OCI-LY1 (cell line): ENCODE data around the gene TSEN2.

Source experiments
- H2AFZ ChIP-seq: fragments of 200-600 bp; sonication (generic), shearing (Covaris generic); 2 replicates; pipeline ENCODE4 v1.6.0; 2014; ENCODE audit warnings: antibody characterized with exemption, mild to moderate bottlenecking, low read length
- H3F3A ChIP-seq: fragments of 200-600 bp; sonication (generic), shearing (Covaris generic); 2 replicates; pipeline ENCODE4 v1.6.0; 2014; ENCODE audit warnings: mild to moderate bottlenecking, antibody characterized with exemption, low read length, moderate library complexity; ENCODE audit not compliant: insufficient read depth
- H3K27ac ChIP-seq: fragments of 200-600 bp; sonication (generic); 2 replicates; pipeline ENCODE4 v1.5.1; 2014; ENCODE audit warnings: low read length, mixed run types, mild to moderate bottlenecking, low read depth; ENCODE audit not compliant: poor library complexity, severe bottlenecking
- H3K27me3 ChIP-seq: fragments of 200-600 bp; sonication (generic); 2 replicates; pipeline ENCODE4 v1.6.0; 2014; ENCODE audit warnings: antibody characterized with exemption, mild to moderate bottlenecking, low read length, moderate library complexity; ENCODE audit not compliant: insufficient read depth
- H3K36me3 ChIP-seq: fragments of 200-600 bp; sonication (generic); 2 replicates; pipeline ENCODE4 v1.6.1; 2014; ENCODE audit warnings: mild to moderate bottlenecking, antibody characterized with exemption, low read length, moderate library complexity, mixed read lengths; ENCODE audit not compliant: insufficient read depth
- H3K4me1 ChIP-seq: fragments of 200-600 bp; sonication (generic); 2 replicates; pipeline ENCODE4 v1.5.1; 2014; ENCODE audit warnings: mild to moderate bottlenecking, low read length, moderate library complexity; ENCODE audit not compliant: insufficient read depth, severe bottlenecking
- H3K4me2 ChIP-seq: fragments of 200-600 bp; sonication (generic), shearing (Covaris generic); 2 replicates; pipeline ENCODE4 v1.6.1; 2014; ENCODE audit warnings: low read length
- H3K4me3 ChIP-seq: fragments of 200-600 bp; sonication (generic); 2 replicates; pipeline ENCODE4 v1.5.1; 2014; ENCODE audit warnings: low read length, low read depth, mild to moderate bottlenecking, mixed read lengths; ENCODE audit not compliant: poor library complexity, severe bottlenecking
- H3K79me2 ChIP-seq: fragments of 200-600 bp; shearing (Covaris generic); 2 replicates; pipeline ENCODE4 v1.6.1; 2016; ENCODE audit warnings: mixed run types, low read length, mixed read lengths; ENCODE audit not compliant: insufficient read depth
- H3K9ac ChIP-seq: fragments of 200-600 bp; sonication (generic), shearing (Covaris generic); 2 replicates; pipeline ENCODE4 v1.6.1; 2014; ENCODE audit warnings: mild to moderate bottlenecking, low read length, mixed read lengths
- H3K9me2 ChIP-seq: fragments of 200-600 bp; sonication (generic), shearing (Covaris generic); 2 replicates; pipeline ENCODE4 v1.6.1; 2014; ENCODE audit warnings: low read depth, mild to moderate bottlenecking, low read length, mixed read lengths
- H3K9me3 ChIP-seq: fragments of 200-600 bp; shearing (Covaris generic); 2 replicates; pipeline ENCODE4 v1.6.1; 2014; ENCODE audit warnings: low read length, mixed read lengths
- H4K20me1 ChIP-seq: fragments of 200-600 bp; sonication (generic), shearing (Covaris generic); 2 replicates; pipeline ENCODE4 v1.6.0; 2016; ENCODE audit warnings: mild to moderate bottlenecking, low read length; ENCODE audit not compliant: insufficient read depth
- CTCF ChIP-seq: fragments of 200-600 bp; sonication (generic), shearing (Covaris generic); IDR thresholded peaks from 2 replicates; pipeline ENCODE4 v1.5.1; 2017; ENCODE audit warnings: mild to moderate bottlenecking, antibody characterized with exemption, low read length, moderate library complexity, mixed read lengths
- EZH2 ChIP-seq: fragments of 200-600 bp; sonication (generic), shearing (Covaris generic); IDR thresholded peaks from 2 replicates; pipeline ENCODE4 v1.8.0; 2017; ENCODE audit warnings: borderline replicate concordance, mixed run types, mild to moderate bottlenecking, antibody characterized with exemption, low read length, moderate library complexity, mixed read lengths

The TSEN2 gene

DNA sequence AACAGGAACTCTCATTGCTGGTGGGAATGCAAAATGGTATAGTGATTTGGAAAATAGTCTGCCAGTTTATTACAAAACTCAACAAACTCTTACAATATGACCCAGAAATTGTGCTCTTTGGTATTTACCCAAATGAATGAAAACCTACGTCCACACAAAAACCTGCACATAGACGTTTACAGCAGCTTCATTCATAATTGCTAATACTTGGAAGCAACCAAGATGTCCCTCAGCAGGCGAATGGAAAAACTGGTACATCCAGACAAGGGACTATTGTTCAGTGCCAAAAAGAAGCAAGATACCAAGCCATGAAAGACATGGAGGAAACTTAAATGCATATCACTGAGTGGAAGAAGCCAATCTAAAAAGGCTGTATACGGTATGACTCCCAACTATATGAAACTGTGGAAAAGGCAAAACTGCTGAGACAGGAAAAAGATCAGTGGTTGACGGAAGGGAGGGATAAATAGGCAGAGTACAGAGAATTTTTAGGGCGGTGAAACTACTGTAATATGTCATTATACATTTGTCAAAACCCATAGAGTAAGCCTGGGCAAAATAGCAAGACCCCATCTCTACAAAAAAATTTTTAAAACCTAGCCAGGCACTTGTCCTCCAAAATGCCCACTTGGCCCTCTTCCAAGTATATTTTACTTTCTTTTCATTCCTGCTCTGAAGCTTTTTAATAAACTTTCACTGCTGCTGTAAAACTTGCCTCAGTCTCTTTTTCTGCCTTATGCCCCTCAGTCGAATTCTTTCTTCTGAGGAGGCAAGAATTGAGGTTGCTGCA is 65.9 kb downstream of the TSEN2 start:
- no peaks in the 10 kb centered on the region for H3K79me2 ChIP-seq

GRCh38 chr3:12553921-12554391 is 69.7 kb downstream of the TSEN2 start:
- Histone ChIP-seq H3K9me3 (no peaks in the 10 kb centered on the region), H3K9me2 (no peaks in the 10 kb centered on the region), H3K4me3 (peak overlapping the region; percentile 57), H3K27ac (no peak overlapping the region), H3K79me2 (peaks cover 17% of the 10 kb centered on the region), H3K4me2 (peak overlapping the region; percentile 63), H3K4me1 (peaks cover 27% of the 10 kb centered on the region), H3K36me3 (no peaks in the 10 kb centered on the region), H3F3A (no peaks in the 10 kb centered on the region), H3K9ac (peak overlapping the region; percentile 39), H4K20me1 (no peaks in the 10 kb centered on the region), H3K27me3 (no peaks in the 10 kb centered on the region), H2AFZ (peak overlapping the region; percentile 10; the same call in 1 of the 2 replicates)
- no peak for TF ChIP-seq CTCF
- no peak for TF ChIP-seq EZH2

More for the DNA sequence above, 65.9 kb downstream of the TSEN2 start:
- Histone ChIP-seq H3K27me3 (no peaks in the 10 kb centered on the region), H3K9me3 (no peaks in the 10 kb centered on the region), H3K4me2 (no peak overlapping the region), H3K27ac (no peak overlapping the region), H3K36me3 (no peaks in the 10 kb centered on the region), H3F3A (no peaks in the 10 kb centered on the region), H4K20me1 (no peaks in the 10 kb centered on the region), H3K9ac (no peak overlapping the region), H2AFZ (no peak overlapping the region), H3K4me1 (peaks cover 5% of the 10 kb centered on the region), H3K4me3 (no peak overlapping the region), H3K9me2 (no peaks in the 10 kb centered on the region)
- TF ChIP-seq EZH2 (no peak), CTCF (no peak)

GRCh38 chr3:12556314-12556689 is 72.0 kb downstream of the TSEN2 start:
- H3K4me1 ChIP-seq = peaks cover 51% of the 10 kb centered on the region

More at GRCh38 chr3:12556314-12556689, 72.0 kb downstream of the TSEN2 start:
- H3K9me3 ChIP-seq = no peaks in the 10 kb centered on the region
- no peaks in the 10 kb centered on the region for H3K36me3 ChIP-seq
- no peaks in the 10 kb centered on the region for H3F3A ChIP-seq
- peak overlapping the region; percentile 82 for H3K4me3 ChIP-seq
- peak overlapping the region; percentile 98 for H2AFZ ChIP-seq
- H3K79me2 ChIP-seq = peaks cover 40% of the 10 kb centered on the region
- no peak overlapping the region for H3K27ac ChIP-seq
- peak overlapping the region; percentile 100 for H3K4me2 ChIP-seq
- no peaks in the 10 kb centered on the region for H3K9me2 ChIP-seq
- H4K20me1 ChIP-seq = no peaks in the 10 kb centered on the region
- H3K27me3 ChIP-seq = no peaks in the 10 kb centered on the region
- H3K9ac ChIP-seq = peak overlapping the region; percentile 82
- no peak for TF ChIP-seq EZH2
- TF ChIP-seq CTCF = no peak
